ENCODE data around the gene HHLA2.

Gene HHLA2

DNA sequence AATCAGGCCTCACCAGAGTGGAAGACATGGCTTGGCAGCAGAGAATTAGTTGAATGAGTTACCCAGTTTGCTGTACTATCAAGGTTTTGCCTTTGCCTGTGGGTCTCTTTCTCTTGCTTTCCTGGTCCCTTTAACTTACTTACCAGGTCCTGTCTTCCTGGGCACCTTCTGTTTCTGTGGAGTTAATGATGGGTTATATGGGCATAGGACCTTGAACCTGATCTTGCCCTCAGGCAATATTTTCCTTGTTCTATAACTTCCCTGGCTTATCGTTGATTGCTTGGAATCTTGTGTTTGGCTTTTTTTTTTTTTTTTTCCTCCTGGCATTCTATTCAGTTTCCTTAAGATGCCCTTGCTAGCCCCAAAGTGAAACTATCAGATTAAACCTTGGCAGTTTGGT is 106.8 kb downstream of the HHLA2 start:
- CTCF ChIA-PET, result interaction anchor here (0.6 to 1.3 kb wide), 2 partner anchors 10 to 41 kb away, joined by 3 read pairs; no protein-coding TSS in a partner anchor
- Histone ChIP-seq H3K4me1 (ENCODE audit: control extremely low read depth in 1 of 4, control insufficient read depth in 4 of 4, insufficient read depth in 4 of 4, low read length in 3 of 4) (peaks cover 0 to 26% (median 8%) of the 10 kb centered on the region in 4 experiments), H3K9me3 (ENCODE audit: control extremely low read depth in 1 of 5, control insufficient read depth in 4 of 5, insufficient read depth in 2 of 5, low read depth in 1 of 5, low read length in 4 of 5) (peaks cover 0 to 5% (median 2%) of the 10 kb centered on the region in 5 experiments), H3K27me3 (replicated peaks in 2 of 5; ENCODE audit: control insufficient read depth in 4 of 5, insufficient read depth in 5 of 5, low read length in 4 of 5) (no peaks in the 10 kb centered on the region), H3K36me3 (ENCODE audit: control insufficient read depth in 4 of 4, insufficient read depth in 4 of 4, low read length in 3 of 4) (no peaks in the 10 kb centered on the region), H3K4me3 (ENCODE audit: control insufficient read depth in 1 of 7, extremely low read depth in 1 of 7, insufficient read depth in 4 of 7, low read depth in 2 of 7, low read length in 6 of 7) (no peak overlapping the region), H3K27ac (ENCODE audit: insufficient read depth in 1 of 2, low read depth in 1 of 2, low read length in 2 of 2, poor library complexity in 1 of 2, severe bottlenecking in 2 of 2) (no peak overlapping the region)
- no CpG with 5 or more reads among the region's 1 CpG for WGBS (ENCODE audit: insufficient coverage)
- DNase-seq, result no peak
- POLR2A ChIA-PET, result no interaction called here

DNA sequence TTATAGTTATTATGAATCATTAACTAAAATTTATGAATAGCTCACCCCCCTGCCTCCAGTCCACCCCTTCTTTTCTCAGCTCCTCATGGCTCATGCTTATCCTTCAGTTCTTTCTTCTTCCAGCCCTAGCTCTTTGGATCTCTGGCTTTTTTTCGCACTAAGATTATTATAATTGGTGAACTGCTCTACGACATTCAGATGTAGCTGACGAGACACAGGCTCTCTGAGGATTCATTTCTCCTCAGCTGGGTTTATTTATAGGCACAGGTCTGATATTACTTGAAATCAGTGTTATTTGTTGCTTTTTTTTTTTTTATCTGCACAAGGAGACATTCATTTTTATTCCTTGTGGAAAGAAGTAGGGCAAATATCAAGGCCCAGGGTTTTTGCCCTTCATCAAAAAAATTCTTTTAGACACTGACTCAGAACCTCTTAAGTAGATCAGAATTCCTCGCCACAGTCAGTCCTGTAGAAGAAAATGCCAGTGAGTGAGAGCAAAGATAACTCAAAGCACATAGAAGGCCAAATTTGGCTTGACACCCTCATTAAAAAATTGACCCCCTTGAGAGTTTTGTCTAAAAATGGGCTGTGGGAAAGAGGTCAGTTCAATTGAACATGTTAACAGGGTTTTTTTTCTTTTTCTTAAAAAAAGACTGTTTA is 107.5 kb downstream of the HHLA2 start:
- CTCF ChIA-PET, result interaction anchor here (0.6 to 1.3 kb wide), 2 partner anchors 10 to 42 kb away, joined by 3 read pairs; no protein-coding TSS in a partner anchor
- Histone ChIP-seq H3K4me3 (ENCODE audit: control insufficient read depth in 1 of 7, extremely low read depth in 1 of 7, insufficient read depth in 4 of 7, low read depth in 2 of 7, low read length in 6 of 7) (no peak overlapping the region), H3K27me3 (replicated peaks in 2 of 5; ENCODE audit: control insufficient read depth in 4 of 5, insufficient read depth in 5 of 5, low read length in 4 of 5) (no peaks in the 10 kb centered on the region), H3K27ac (ENCODE audit: insufficient read depth in 1 of 2, low read depth in 1 of 2, low read length in 2 of 2, poor library complexity in 1 of 2, severe bottlenecking in 2 of 2) (no peak overlapping the region), H3K36me3 (ENCODE audit: control insufficient read depth in 4 of 4, insufficient read depth in 4 of 4, low read length in 3 of 4) (no peaks in the 10 kb centered on the region), H3K4me1 (ENCODE audit: control extremely low read depth in 1 of 4, control insufficient read depth in 4 of 4, insufficient read depth in 4 of 4, low read length in 3 of 4) (peaks cover 0 to 27% (median 10%) of the 10 kb centered on the region in 4 experiments), H3K9me3 (ENCODE audit: control extremely low read depth in 1 of 5, control insufficient read depth in 4 of 5, insufficient read depth in 2 of 5, low read depth in 1 of 5, low read length in 4 of 5) (peaks cover 0 to 5% (median 2%) of the 10 kb centered on the region in 5 experiments)
- 100% methylated on average over 3 of the region's 4 CpGs for WGBS (ENCODE audit: insufficient coverage)
- POLR2A ChIA-PET, result no interaction called here
- DNase-seq, result no peak

DNA sequence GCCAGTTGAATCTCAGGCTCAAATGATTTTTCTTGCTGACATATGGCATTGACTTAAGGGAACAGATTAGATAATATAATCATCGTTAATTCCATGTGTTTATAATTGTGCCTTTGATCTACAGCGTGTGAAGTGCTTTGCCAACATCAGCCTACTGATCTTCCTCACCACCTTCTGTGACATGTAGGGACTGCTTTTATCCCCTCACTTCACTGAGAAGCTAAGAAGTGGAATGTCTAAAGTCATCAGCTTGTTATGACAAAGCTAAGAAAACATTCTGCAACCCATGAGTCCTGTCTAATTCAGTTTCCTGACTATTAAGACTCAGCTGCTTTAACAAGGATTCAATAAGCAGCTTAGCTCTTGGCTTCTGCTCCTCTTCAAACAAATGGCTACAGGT is 108.0 kb downstream of the HHLA2 start:
- WGBS (ENCODE audit: insufficient coverage), result no CpG with 5 or more reads among the region's 2 CpGs
- Histone ChIP-seq H3K36me3 (ENCODE audit: control insufficient read depth in 4 of 4, insufficient read depth in 4 of 4, low read length in 3 of 4) (no peaks in the 10 kb centered on the region), H3K4me1 (ENCODE audit: control extremely low read depth in 1 of 4, control insufficient read depth in 4 of 4, insufficient read depth in 4 of 4, low read length in 3 of 4) (peaks cover 0 to 27% (median 10%) of the 10 kb centered on the region in 4 experiments), H3K4me3 (ENCODE audit: control insufficient read depth in 1 of 7, extremely low read depth in 1 of 7, insufficient read depth in 4 of 7, low read depth in 2 of 7, low read length in 6 of 7) (no peak overlapping the region), H3K27me3 (replicated peaks in 2 of 5; ENCODE audit: control insufficient read depth in 4 of 5, insufficient read depth in 5 of 5, low read length in 4 of 5) (no peaks in the 10 kb centered on the region), H3K9me3 (ENCODE audit: control extremely low read depth in 1 of 5, control insufficient read depth in 4 of 5, insufficient read depth in 2 of 5, low read depth in 1 of 5, low read length in 4 of 5) (peaks cover 0 to 5% (median 2%) of the 10 kb centered on the region in 5 experiments), H3K27ac (ENCODE audit: insufficient read depth in 1 of 2, low read depth in 1 of 2, low read length in 2 of 2, poor library complexity in 1 of 2, severe bottlenecking in 2 of 2) (no peak overlapping the region)
- no peak for DNase-seq
- ChIA-PET POLR2A (no interaction called here), CTCF (no interaction called here)

DNA sequence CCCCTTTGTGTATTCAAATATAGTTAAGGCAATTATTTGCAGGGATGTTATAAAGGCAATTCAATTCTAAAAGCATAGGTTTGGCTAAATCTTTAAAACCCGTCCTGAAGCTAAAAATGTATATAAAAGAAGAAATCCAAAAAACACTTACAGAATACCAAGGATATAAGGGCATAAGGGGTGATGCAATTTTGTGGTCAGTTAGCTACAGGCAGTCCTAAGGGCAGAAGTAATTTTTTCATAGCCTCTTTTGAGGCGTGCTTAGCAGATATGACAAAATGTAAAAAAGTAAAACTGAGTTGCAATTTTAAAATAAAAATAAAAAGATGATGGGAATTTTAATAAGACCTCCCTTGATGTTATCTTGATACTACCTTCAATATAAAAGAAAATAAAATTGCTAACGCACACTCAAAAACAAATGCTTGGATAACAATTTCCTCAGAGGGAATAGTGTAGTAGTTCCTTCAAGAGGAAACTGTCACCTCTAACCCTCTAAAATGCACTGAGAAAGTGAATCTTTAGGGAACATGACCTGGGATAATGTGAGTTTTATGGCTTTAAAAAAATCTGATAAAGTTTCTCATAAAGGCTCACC is 109.8 kb downstream of the HHLA2 start:
- Histone ChIP-seq H3K4me3 (ENCODE audit: control insufficient read depth in 1 of 7, extremely low read depth in 1 of 7, insufficient read depth in 4 of 7, low read depth in 2 of 7, low read length in 6 of 7) (no peak overlapping the region), H3K36me3 (ENCODE audit: control insufficient read depth in 4 of 4, insufficient read depth in 4 of 4, low read length in 3 of 4) (no peaks in the 10 kb centered on the region), H3K27ac (ENCODE audit: insufficient read depth in 1 of 2, low read depth in 1 of 2, low read length in 2 of 2, poor library complexity in 1 of 2, severe bottlenecking in 2 of 2) (no peak overlapping the region), H3K4me1 (ENCODE audit: control extremely low read depth in 1 of 4, control insufficient read depth in 4 of 4, insufficient read depth in 4 of 4, low read length in 3 of 4) (peaks cover 0 to 27% (median 10%) of the 10 kb centered on the region in 4 experiments), H3K27me3 (replicated peaks in 2 of 5; ENCODE audit: control insufficient read depth in 4 of 5, insufficient read depth in 5 of 5, low read length in 4 of 5) (no peaks in the 10 kb centered on the region), H3K9me3 (ENCODE audit: control extremely low read depth in 1 of 5, control insufficient read depth in 4 of 5, insufficient read depth in 2 of 5, low read depth in 1 of 5, low read length in 4 of 5) (peaks cover 0 to 3% (median 0%) of the 10 kb centered on the region in 5 experiments)
- 33% methylated on average over 1 of the region's 3 CpGs for WGBS (ENCODE audit: insufficient coverage)
- ChIA-PET CTCF (interaction anchor here (0.9 to 1.3 kb wide), 2 partner anchors 253 to 478 kb away, joined by 3 to 4 read pairs; no protein-coding TSS in a partner anchor), POLR2A (no interaction called here)
- DNase-seq, result peak in 2 of 3 donors; percentile 42 to 72

DNA sequence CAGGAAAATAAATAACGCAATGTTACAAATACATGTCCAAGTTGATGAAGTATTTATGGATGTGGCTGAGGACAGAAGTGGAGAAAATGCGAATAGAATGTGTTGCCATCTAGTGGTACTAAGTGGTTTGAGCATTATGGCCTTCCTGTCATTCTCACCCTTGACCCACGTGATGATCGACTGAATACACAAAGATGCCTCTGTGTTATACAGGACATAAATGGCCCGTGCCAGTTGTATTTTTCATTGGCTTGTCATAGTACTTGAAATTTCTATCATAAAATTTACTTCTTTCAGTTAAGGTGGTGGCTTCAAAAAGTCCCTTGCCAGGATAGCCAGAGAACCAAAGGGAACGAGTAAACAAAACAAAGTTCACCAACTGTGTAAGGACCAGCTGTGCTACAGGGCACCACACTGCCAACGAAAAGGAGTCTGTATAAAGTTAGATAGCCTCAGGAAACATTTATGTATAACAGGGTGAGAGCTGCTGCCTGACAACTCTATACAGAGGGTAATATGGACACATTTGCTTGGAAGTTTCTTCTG is 110.4 kb downstream of the HHLA2 start:
- ChIA-PET POLR2A (no interaction called here), CTCF (interaction anchor here (0.9 kb wide), 1 partner anchor 479 kb away, joined by 4 read pairs; no protein-coding TSS in a partner anchor)
- Histone ChIP-seq H3K9me3 (ENCODE audit: control extremely low read depth in 1 of 5, control insufficient read depth in 4 of 5, insufficient read depth in 2 of 5, low read depth in 1 of 5, low read length in 4 of 5) (peaks cover 0 to 3% (median 0%) of the 10 kb centered on the region in 5 experiments), H3K4me3 (ENCODE audit: control insufficient read depth in 1 of 7, extremely low read depth in 1 of 7, insufficient read depth in 4 of 7, low read depth in 2 of 7, low read length in 6 of 7) (no peak overlapping the region), H3K36me3 (ENCODE audit: control insufficient read depth in 4 of 4, insufficient read depth in 4 of 4, low read length in 3 of 4) (no peaks in the 10 kb centered on the region), H3K27ac (ENCODE audit: insufficient read depth in 1 of 2, low read depth in 1 of 2, low read length in 2 of 2, poor library complexity in 1 of 2, severe bottlenecking in 2 of 2) (no peak overlapping the region), H3K4me1 (ENCODE audit: control extremely low read depth in 1 of 4, control insufficient read depth in 4 of 4, insufficient read depth in 4 of 4, low read length in 3 of 4) (peaks cover 0 to 27% (median 10%) of the 10 kb centered on the region in 4 experiments), H3K27me3 (replicated peaks in 2 of 5; ENCODE audit: control insufficient read depth in 4 of 5, insufficient read depth in 5 of 5, low read length in 4 of 5) (no peaks in the 10 kb centered on the region)
- peak; percentile 34 to 84 (median 84) for DNase-seq
- 10% methylated on average over 3 of the region's 7 CpGs for WGBS (ENCODE audit: insufficient coverage)

DNA sequence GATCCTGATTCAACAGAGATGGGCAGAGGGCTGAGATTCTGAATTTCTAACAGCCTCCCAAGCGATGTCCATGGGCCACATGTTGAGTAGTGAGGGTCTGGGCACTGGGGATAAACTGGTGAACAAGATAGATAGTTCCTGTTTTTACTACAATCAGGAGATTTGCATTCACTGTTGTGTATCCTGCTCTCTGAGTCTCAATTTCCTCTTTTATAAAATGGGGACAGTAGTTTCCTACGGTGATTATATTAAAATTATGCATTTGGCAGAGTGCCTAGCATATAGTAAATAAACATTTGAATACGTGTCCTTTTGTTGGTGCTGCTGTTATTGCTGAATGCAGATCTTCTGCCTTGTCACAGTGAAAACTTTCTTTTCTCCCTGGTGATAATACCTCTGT is 111.5 kb downstream of the HHLA2 start:
- H3K9me3 ChIP-seq (ENCODE audit: control extremely low read depth in 1 of 5, control insufficient read depth in 4 of 5, insufficient read depth in 2 of 5, low read depth in 1 of 5, low read length in 4 of 5), result peaks cover 0 to 3% (median 0%) of the 10 kb centered on the region in 5 experiments
- H3K27me3 ChIP-seq (replicated peaks in 2 of 5; ENCODE audit: control insufficient read depth in 4 of 5, insufficient read depth in 5 of 5, low read length in 4 of 5), result no peaks in the 10 kb centered on the region
- H3K27ac ChIP-seq (ENCODE audit: insufficient read depth in 1 of 2, low read depth in 1 of 2, low read length in 2 of 2, poor library complexity in 1 of 2, severe bottlenecking in 2 of 2), result no peak overlapping the region
- ChIA-PET CTCF (no interaction called here), POLR2A (no interaction called here)
- 0% methylated on average over 1 of the region's 3 CpGs for WGBS (ENCODE audit: insufficient coverage)
- H3K4me3 ChIP-seq (ENCODE audit: control insufficient read depth in 1 of 7, extremely low read depth in 1 of 7, insufficient read depth in 4 of 7, low read depth in 2 of 7, low read length in 6 of 7), result peak overlapping the region in 2 of 7 experiments; percentile 1 to 15
- peak in 2 of 3 donors; percentile 64 to 76 for DNase-seq
- peaks cover 0 to 27% (median 10%) of the 10 kb centered on the region in 4 experiments for H3K4me1 ChIP-seq (ENCODE audit: control extremely low read depth in 1 of 4, control insufficient read depth in 4 of 4, insufficient read depth in 4 of 4, low read length in 3 of 4)
- no peaks in the 10 kb centered on the region for H3K36me3 ChIP-seq (ENCODE audit: control insufficient read depth in 4 of 4, insufficient read depth in 4 of 4, low read length in 3 of 4)

Data from common myeloid progenitor, CD34-positive (primary cell).